Astrocyte (in vitro differentiated cells and primary cell): ENCODE measurements around the gene MCM7. TPM values are rescaled to one million over a fixed set of nuclear protein-coding genes. Genes with fewer than 3 reads are reported as not detected.

ENCODE experiments used
- DNase-seq: peaks from one replicate; pipeline ENCODE4 v3.0.0-alpha.2; 2010; ENCODE audit warnings: low read depth
- FAIRE-seq: peaks from 2 replicates; lab custom pipeline; 2011; peaks lifted over from hg19 to GRCh38; lab: Jason Lieb, UNC
- H2AFZ ChIP-seq: 2 replicates; pipeline ENCODE4 v1.6.0; 2012; ENCODE audit warnings: low read depth, low read length, inconsistent platforms
- H3K27ac ChIP-seq: 2 replicates; pipeline ENCODE4 v1.5.1; 2011; ENCODE audit warnings: low read depth, low read length, inconsistent platforms
- H3K27me3 ChIP-seq: 2 replicates; pipeline ENCODE4 v1.6.0; 2011; ENCODE audit warnings: low read length, inconsistent platforms; ENCODE audit not compliant: insufficient read depth
- H3K36me3 ChIP-seq: 2 replicates; pipeline ENCODE4 v1.5.1; 2011; ENCODE audit warnings: low read length, inconsistent platforms; ENCODE audit not compliant: insufficient read depth
- H3K4me1 ChIP-seq: 2 replicates; pipeline ENCODE4 v1.5.1; 2011; ENCODE audit warnings: low read length, inconsistent platforms; ENCODE audit not compliant: insufficient read depth
- H3K4me2 ChIP-seq: 2 replicates; pipeline ENCODE4 v1.6.0; 2012; ENCODE audit warnings: low read length, inconsistent platforms
- H3K4me3 ChIP-seq: 2 replicates; pipeline ENCODE4 v1.5.1; 2011; ENCODE audit warnings: low read depth, mild to moderate bottlenecking, low read length, inconsistent platforms; ENCODE audit not compliant: insufficient read depth
- H3K79me2 ChIP-seq: 2 replicates; pipeline ENCODE4 v1.6.0; 2012; ENCODE audit warnings: mild to moderate bottlenecking, low read length, inconsistent platforms; ENCODE audit not compliant: insufficient read depth
- H3K9ac ChIP-seq: 2 replicates; pipeline ENCODE4 v1.6.0; 2012; ENCODE audit warnings: mild to moderate bottlenecking, low read length, inconsistent platforms
- H3K9me3 ChIP-seq: 2 replicates; pipeline ENCODE4 v1.5.1; 2012; ENCODE audit warnings: low read depth, mild to moderate bottlenecking, low read length, inconsistent platforms; ENCODE audit not compliant: insufficient read depth
- H4K20me1 ChIP-seq: 2 replicates; pipeline ENCODE4 v1.6.0; 2012; ENCODE audit warnings: low read length, inconsistent platforms; ENCODE audit not compliant: insufficient read depth
- H3K27ac Mint-ChIP-seq: one replicate; pipeline ENCODE4 v1.8.0; 2021; ENCODE audit warnings: mild to moderate bottlenecking, mixed read lengths; ENCODE audit not compliant: unreplicated experiment
- H3K27me3 Mint-ChIP-seq: one replicate; pipeline ENCODE4 v1.8.0; 2021; ENCODE audit warnings: low read depth, mixed read lengths; ENCODE audit not compliant: unreplicated experiment
- H3K36me3 Mint-ChIP-seq: one replicate; pipeline ENCODE4 v1.8.0; 2021; ENCODE audit warnings: low read depth, mixed read lengths; ENCODE audit not compliant: unreplicated experiment
- H3K4me1 Mint-ChIP-seq: one replicate; pipeline ENCODE4 v1.8.0; 2021; ENCODE audit warnings: low read depth, mixed read lengths; ENCODE audit not compliant: unreplicated experiment
- H3K4me3 Mint-ChIP-seq: one replicate; pipeline ENCODE4 v1.8.0; 2021; ENCODE audit warnings: mild to moderate bottlenecking, moderate library complexity, mixed read lengths; ENCODE audit not compliant: unreplicated experiment
- H3K9me3 Mint-ChIP-seq: one replicate; pipeline ENCODE4 v1.8.0; 2021; ENCODE audit warnings: mild to moderate bottlenecking, mixed read lengths; ENCODE audit not compliant: unreplicated experiment
- CTCF ChIP-seq: IDR thresholded peaks from 2 replicates; pipeline ENCODE4 v1.5.1; 2011; ENCODE audit warnings: low read depth, mild to moderate bottlenecking, inconsistent platforms, low read length, moderate library complexity; ENCODE audit not compliant: insufficient read depth
- EZH2 ChIP-seq: IDR thresholded peaks from 2 replicates; pipeline ENCODE4 v1.6.1; 2012; ENCODE audit warnings: mild to moderate bottlenecking, low read length, inconsistent platforms; ENCODE audit not compliant: insufficient read depth
- total RNA-seq: library from RNA; stranded (reverse); gene quantifications from 2 replicates; pipeline ENCODE4 v1.2.1, GENCODE V29; 2021

Gene MCM7
- total RNA-seq, 1 donor from 2014 or later = 55.2 TPM

GRCh38 chr7:100099452-100099851 lies 1.7 kb downstream of the MCM7 start:
- Histone ChIP-seq H3K9ac (peak overlapping the region; percentile 91), H4K20me1 (peaks cover 32% of the 10 kb centered on the region), H3K4me3 (peak overlapping the region; percentile 69), H3K27ac (peak overlapping the region; percentile 84), H3K27me3 (no peaks in the 10 kb centered on the region), H2AFZ (no peak overlapping the region), H3K4me1 (peaks cover 24% of the 10 kb centered on the region), H3K36me3 (peaks cover 41% of the 10 kb centered on the region), H3K79me2 (peaks cover 64% of the 10 kb centered on the region), H3K4me2 (peak overlapping the region; percentile 93), H3K9me3 (no peaks in the 10 kb centered on the region)
- DNase-seq (no peak), FAIRE-seq (no peak)
- peak overlapping the region; percentile 91 for H3K27ac Mint-ChIP-seq
- H3K36me3 Mint-ChIP-seq = peaks cover 27% of the 10 kb centered on the region
- H3K9me3 Mint-ChIP-seq = no peaks in the 10 kb centered on the region
- H3K27me3 Mint-ChIP-seq = no peaks in the 10 kb centered on the region
- peak overlapping the region; percentile 93 for H3K4me3 Mint-ChIP-seq
- TF ChIP-seq EZH2 (no peak), CTCF (no peak)
- peaks cover 22% of the 10 kb centered on the region for H3K4me1 Mint-ChIP-seq

GRCh38 chr7:100098913-100099312 lies 2.3 kb downstream of the MCM7 start:
- Histone ChIP-seq H3K36me3 (peaks cover 47% of the 10 kb centered on the region), H3K27me3 (no peaks in the 10 kb centered on the region), H2AFZ (no peak overlapping the region), H3K9me3 (no peaks in the 10 kb centered on the region), H4K20me1 (peaks cover 37% of the 10 kb centered on the region), H3K4me3 (no peak overlapping the region), H3K79me2 (peaks cover 69% of the 10 kb centered on the region), H3K27ac (no peak overlapping the region), H3K4me1 (peaks cover 27% of the 10 kb centered on the region), H3K4me2 (peak overlapping the region; percentile 93), H3K9ac (peak overlapping the region; percentile 91)
- peak overlapping the region; percentile 93 for H3K4me3 Mint-ChIP-seq
- H3K9me3 Mint-ChIP-seq = no peaks in the 10 kb centered on the region
- DNase-seq (no peak), FAIRE-seq (no peak)
- peaks cover 27% of the 10 kb centered on the region for H3K36me3 Mint-ChIP-seq
- TF ChIP-seq EZH2 (no peak), CTCF (no peak)
- peak overlapping the region; percentile 91 for H3K27ac Mint-ChIP-seq
- no peaks in the 10 kb centered on the region for H3K27me3 Mint-ChIP-seq
- H3K4me1 Mint-ChIP-seq = peaks cover 22% of the 10 kb centered on the region

GRCh38 chr7:100095704-100096103 lies 5.5 kb downstream of the MCM7 start:
- Histone ChIP-seq H3K27me3 (no peaks in the 10 kb centered on the region), H3K9me3 (no peaks in the 10 kb centered on the region), H3K4me1 (peaks cover 37% of the 10 kb centered on the region), H3K4me2 (no peak overlapping the region), H3K9ac (no peak overlapping the region), H3K4me3 (no peak overlapping the region), H4K20me1 (peaks cover 63% of the 10 kb centered on the region), H3K27ac (no peak overlapping the region), H3K79me2 (peaks cover 89% of the 10 kb centered on the region), H2AFZ (no peak overlapping the region), H3K36me3 (peaks cover 79% of the 10 kb centered on the region)
- H3K4me1 Mint-ChIP-seq = peaks cover 18% of the 10 kb centered on the region
- H3K36me3 Mint-ChIP-seq = peaks cover 45% of the 10 kb centered on the region
- DNase-seq (no peak), FAIRE-seq (no peak)
- no peaks in the 10 kb centered on the region for H3K9me3 Mint-ChIP-seq
- no peak overlapping the region for H3K27ac Mint-ChIP-seq
- no peak overlapping the region for H3K4me3 Mint-ChIP-seq
- no peaks in the 10 kb centered on the region for H3K27me3 Mint-ChIP-seq
- TF ChIP-seq CTCF = no peak
